Measurements from ENCODE around the gene TEX13A.
A peak's percentile ranks its signal among the peaks of the same experiment; 100 is the strongest.

The TEX13A gene

DNA sequence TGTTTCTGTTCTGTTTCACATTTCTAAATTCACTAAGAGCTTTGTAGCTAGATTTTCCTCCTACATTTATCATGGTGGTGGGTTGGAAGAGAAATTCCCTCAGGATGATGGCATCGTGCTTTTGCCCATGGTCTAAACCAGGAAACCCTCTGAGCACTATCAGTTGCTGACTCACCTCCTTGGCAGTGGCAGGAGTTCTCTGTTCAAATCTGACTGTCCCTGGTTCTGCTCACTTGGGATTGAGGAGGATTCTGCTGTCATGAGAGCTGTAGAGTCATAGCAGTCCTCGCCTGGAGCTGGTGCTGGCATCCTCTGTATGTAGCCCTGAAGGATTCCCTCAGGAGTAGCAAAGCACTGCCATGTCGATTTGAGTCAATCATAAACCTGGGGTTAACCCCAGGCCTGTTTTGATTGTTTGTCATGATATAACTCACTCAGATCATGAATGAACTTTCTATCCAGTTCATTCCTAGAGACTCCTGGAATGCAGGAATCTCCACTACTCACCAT lies 9.4 kb downstream of the TEX13A start:
- Histone ChIP-seq H2AFZ (no peak overlapping the region), H3K4me2 (ENCODE audit: low read length) (no peak overlapping the region), H3K27me3 (ENCODE audit: control insufficient read depth, insufficient read depth, low read length) (no peaks in the 10 kb centered on the region), H3K36me3 (ENCODE audit: control insufficient read depth, insufficient read depth, low read length) (no peaks in the 10 kb centered on the region), H3K4me3 (ENCODE audit: low read depth, low read length) (no peak overlapping the region), H3K27ac (no peak overlapping the region), H3K9ac (no peak overlapping the region), H3K79me2 (no peaks in the 10 kb centered on the region), H3K9me3 (ENCODE audit: control insufficient read depth, low read length) (no peaks in the 10 kb centered on the region), H3K4me1 (no peaks in the 10 kb centered on the region)
- TF ChIP-seq, protein P1, sequence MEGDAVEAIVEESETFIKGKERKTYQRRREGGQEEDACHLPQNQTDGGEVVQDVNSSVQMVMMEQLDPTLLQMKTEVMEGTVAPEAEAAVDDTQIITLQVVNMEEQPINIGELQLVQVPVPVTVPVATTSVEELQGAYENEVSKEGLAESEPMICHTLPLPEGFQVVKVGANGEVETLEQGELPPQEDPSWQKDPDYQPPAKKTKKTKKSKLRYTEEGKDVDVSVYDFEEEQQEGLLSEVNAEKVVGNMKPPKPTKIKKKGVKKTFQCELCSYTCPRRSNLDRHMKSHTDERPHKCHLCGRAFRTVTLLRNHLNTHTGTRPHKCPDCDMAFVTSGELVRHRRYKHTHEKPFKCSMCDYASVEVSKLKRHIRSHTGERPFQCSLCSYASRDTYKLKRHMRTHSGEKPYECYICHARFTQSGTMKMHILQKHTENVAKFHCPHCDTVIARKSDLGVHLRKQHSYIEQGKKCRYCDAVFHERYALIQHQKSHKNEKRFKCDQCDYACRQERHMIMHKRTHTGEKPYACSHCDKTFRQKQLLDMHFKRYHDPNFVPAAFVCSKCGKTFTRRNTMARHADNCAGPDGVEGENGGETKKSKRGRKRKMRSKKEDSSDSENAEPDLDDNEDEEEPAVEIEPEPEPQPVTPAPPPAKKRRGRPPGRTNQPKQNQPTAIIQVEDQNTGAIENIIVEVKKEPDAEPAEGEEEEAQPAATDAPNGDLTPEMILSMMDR (IDR thresholded peaks at IDR 0.05), result no peak

DNA sequence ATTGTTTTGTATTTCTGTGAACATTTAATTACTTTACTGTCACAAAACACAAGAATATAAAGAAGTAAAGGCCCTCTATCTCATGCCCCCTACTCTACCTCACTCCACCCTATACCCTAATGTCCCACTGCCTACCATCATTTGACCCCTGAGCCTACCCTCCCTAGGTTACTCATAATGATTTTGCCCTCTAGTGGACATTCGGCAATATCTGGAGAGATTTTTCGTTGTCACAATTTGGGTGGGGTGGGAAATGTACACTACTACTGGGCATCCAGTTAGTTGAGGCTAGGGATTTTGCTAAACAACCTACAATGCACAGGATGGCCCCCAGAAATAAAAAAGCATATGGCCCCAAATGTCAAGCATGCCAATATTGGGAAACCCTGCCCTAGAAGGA lies 10.2 kb downstream of the TEX13A start:
- TF ChIP-seq, protein P1 (IDR thresholded peaks at IDR 0.05), result no peak
- Histone ChIP-seq H2AFZ (no peak overlapping the region), H3K27ac (no peak overlapping the region), H3K4me2 (ENCODE audit: low read length) (no peak overlapping the region), H3K27me3 (ENCODE audit: control insufficient read depth, insufficient read depth, low read length) (no peaks in the 10 kb centered on the region), H3K9ac (no peak overlapping the region), H3K9me3 (ENCODE audit: control insufficient read depth, low read length) (no peaks in the 10 kb centered on the region), H3K4me1 (no peaks in the 10 kb centered on the region), H3K4me3 (ENCODE audit: low read depth, low read length) (no peak overlapping the region), H3K36me3 (ENCODE audit: control insufficient read depth, insufficient read depth, low read length) (no peaks in the 10 kb centered on the region), H3K79me2 (no peaks in the 10 kb centered on the region)

DNA sequence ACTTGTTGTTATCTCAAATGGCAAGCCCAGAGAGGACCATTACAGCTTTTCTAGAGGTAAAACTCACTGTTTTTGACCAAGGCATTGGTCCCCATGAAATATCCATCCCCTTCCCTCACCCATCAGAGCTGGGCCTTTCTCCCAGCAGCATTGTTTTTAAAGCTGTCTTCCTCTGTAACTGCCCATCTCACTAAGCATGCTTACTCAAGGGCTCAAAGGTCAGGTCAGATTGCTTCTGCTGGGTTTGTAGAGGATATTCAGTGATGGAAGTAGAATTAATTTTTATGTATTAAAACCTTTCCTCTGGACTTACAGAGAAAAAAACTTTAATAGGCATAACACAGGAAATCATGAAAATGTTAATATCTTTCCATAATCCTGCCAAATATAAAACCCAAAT lies 11.1 kb downstream of the TEX13A start:
- TF ChIP-seq, protein P1 (IDR thresholded peaks at IDR 0.05), result no peak

DNA sequence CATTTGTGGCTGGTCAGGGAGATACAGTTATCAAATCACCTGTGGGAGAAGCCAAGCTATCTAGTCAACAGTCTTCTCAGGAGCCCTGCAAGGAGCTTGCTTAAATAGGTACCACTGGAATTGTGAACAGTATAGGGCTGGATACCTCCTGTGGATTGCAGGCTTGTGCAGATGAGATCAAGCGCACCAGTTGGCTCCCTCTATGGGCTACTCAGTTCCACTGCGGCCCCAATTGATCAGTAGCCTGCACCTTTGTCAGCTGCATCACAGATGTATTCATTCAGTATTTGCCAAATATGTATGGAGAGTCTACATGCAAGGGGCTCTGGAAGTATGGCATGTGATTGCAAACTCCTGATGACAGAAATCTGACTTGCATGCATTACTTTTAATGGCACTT lies 28.6 kb downstream of the TEX13A start:
- no peak overlapping the region for H2AFZ ChIP-seq
- no peak overlapping the region for H3K4me2 ChIP-seq (ENCODE audit: low read length)
- no peak overlapping the region for H3K27ac ChIP-seq
- no peak overlapping the region for H3K4me3 ChIP-seq (ENCODE audit: low read depth, low read length)
- H3K36me3 ChIP-seq (ENCODE audit: control insufficient read depth, insufficient read depth, low read length), result no peaks in the 10 kb centered on the region
- H3K9me3 ChIP-seq (ENCODE audit: control insufficient read depth, low read length), result no peaks in the 10 kb centered on the region
- H3K9ac ChIP-seq, result no peak overlapping the region
- H3K27me3 ChIP-seq (ENCODE audit: control insufficient read depth, insufficient read depth, low read length), result no peaks in the 10 kb centered on the region
- H3K79me2 ChIP-seq, result no peaks in the 10 kb centered on the region
- TF ChIP-seq, protein P1 (IDR thresholded peaks at IDR 0.05), result no peak
- no peaks in the 10 kb centered on the region for H3K4me1 ChIP-seq

More for the DNA sequence above, 11.1 kb downstream of the TEX13A start:
- H3K27me3 ChIP-seq (ENCODE audit: control insufficient read depth, insufficient read depth, low read length), result no peaks in the 10 kb centered on the region
- H3K4me3 ChIP-seq (ENCODE audit: low read depth, low read length), result no peak overlapping the region
- no peak overlapping the region for H3K27ac ChIP-seq
- H3K9ac ChIP-seq, result no peak overlapping the region
- H3K4me1 ChIP-seq, result no peaks in the 10 kb centered on the region
- H3K79me2 ChIP-seq, result no peaks in the 10 kb centered on the region
- no peaks in the 10 kb centered on the region for H3K36me3 ChIP-seq (ENCODE audit: control insufficient read depth, insufficient read depth, low read length)
- no peak overlapping the region for H2AFZ ChIP-seq
- no peak overlapping the region for H3K4me2 ChIP-seq (ENCODE audit: low read length)
- no peaks in the 10 kb centered on the region for H3K9me3 ChIP-seq (ENCODE audit: control insufficient read depth, low read length)

DNA sequence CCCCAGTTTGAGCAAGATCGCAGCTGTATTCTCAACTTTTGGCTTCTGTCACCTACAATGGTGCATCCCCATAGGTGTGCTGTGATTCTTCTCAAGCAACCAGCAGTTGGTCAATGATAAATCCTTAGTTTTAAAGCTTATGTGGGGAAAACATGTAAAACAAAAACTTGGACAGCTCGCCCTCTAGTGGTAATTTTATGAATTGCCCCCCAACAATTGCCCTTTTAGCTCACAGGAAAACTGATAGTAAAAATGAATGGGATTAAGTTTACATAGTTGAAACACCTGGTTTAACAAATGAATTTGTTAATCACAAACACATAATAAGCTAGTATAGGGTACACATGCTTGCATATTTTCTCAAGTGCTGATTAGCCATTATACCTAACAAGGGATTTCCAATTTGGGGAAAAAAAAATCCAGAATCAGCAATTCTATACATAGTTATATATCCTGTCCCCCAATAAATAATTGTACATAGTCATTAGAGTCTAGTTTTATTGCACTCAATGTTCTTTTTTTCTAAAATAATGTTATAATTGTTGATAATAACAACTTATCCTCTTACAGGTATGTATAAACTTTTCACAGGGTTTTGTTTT lies 30.1 kb downstream of the TEX13A start:
- no peak overlapping the region for H3K9ac ChIP-seq
- TF ChIP-seq, protein P1 (IDR thresholded peaks at IDR 0.05), result peak; percentile 50
- no peak overlapping the region for H3K4me3 ChIP-seq (ENCODE audit: low read depth, low read length)
- no peak overlapping the region for H2AFZ ChIP-seq
- no peaks in the 10 kb centered on the region for H3K27me3 ChIP-seq (ENCODE audit: control insufficient read depth, insufficient read depth, low read length)
- no peaks in the 10 kb centered on the region for H3K79me2 ChIP-seq
- H3K9me3 ChIP-seq (ENCODE audit: control insufficient read depth, low read length), result no peaks in the 10 kb centered on the region
- H3K4me1 ChIP-seq, result no peaks in the 10 kb centered on the region
- H3K4me2 ChIP-seq (ENCODE audit: low read length), result no peak overlapping the region
- H3K36me3 ChIP-seq (ENCODE audit: control insufficient read depth, insufficient read depth, low read length), result no peaks in the 10 kb centered on the region
- H3K27ac ChIP-seq, result no peak overlapping the region

Data from parathyroid adenoma (tissue), 2 donors.